HG02852 (cell line): ENCODE measurements around the gene LRRC3.

Experiments
- ATAC-seq: cut with Tn5 transposase; IDR thresholded peaks from one replicate; pipeline ENCODE4 v1.9.1; 2021; ENCODE audit warnings: mild to moderate bottlenecking, moderate library complexity; ENCODE audit not compliant: unreplicated experiment

Gene LRRC3

GRCh38 chr21:44423941-44424607, 31.2 kb upstream of the LRRC3 start:
- ATAC-seq, result no peak

- ATAC-seq, result no peak
Observed at GRCh38 chr21:44424608-44425306, 30.6 kb upstream of the LRRC3 start.

GRCh38 chr21:44425307-44425894, 29.9 kb upstream of the LRRC3 start:
- ATAC-seq, result no peak

- ATAC-seq, result no peak
Observed at GRCh38 chr21:44425895-44426662, 29.2 kb upstream of the LRRC3 start.

- ATAC-seq, result no peak
Observed at GRCh38 chr21:44426663-44427191, 28.6 kb upstream of the LRRC3 start.

GRCh38 chr21:44427241-44428120, 27.8 kb upstream of the LRRC3 start:
- ATAC-seq, result no peak

- no peak for ATAC-seq
Observed at GRCh38 chr21:44428281-44428960, 26.9 kb upstream of the LRRC3 start.

GRCh38 chr21:44429894-44430293, 25.4 kb upstream of the LRRC3 start:
- no peak for ATAC-seq

- no peak for ATAC-seq
Observed at GRCh38 chr21:44431300-44431699, 24.0 kb upstream of the LRRC3 start.

- no peak for ATAC-seq
Observed at GRCh38 chr21:44432841-44433790, 22.2 kb upstream of the LRRC3 start.

GRCh38 chr21:44433791-44434567, 21.3 kb upstream of the LRRC3 start:
- ATAC-seq, result no peak

- ATAC-seq, result no peak
Observed at GRCh38 chr21:44434568-44434925, 20.8 kb upstream of the LRRC3 start.

GRCh38 chr21:44434936-44435635, 20.2 kb upstream of the LRRC3 start:
- ATAC-seq, result no peak

GRCh38 chr21:44436111-44436611, 19.1 kb upstream of the LRRC3 start:
- no peak for ATAC-seq

- ATAC-seq, result no peak
Observed at GRCh38 chr21:44436958-44437357, 18.4 kb upstream of the LRRC3 start.

- ATAC-seq, result no peak
Observed at GRCh38 chr21:44437371-44437695, 18.0 kb upstream of the LRRC3 start.

GRCh38 chr21:44437696-44438431, 17.4 kb upstream of the LRRC3 start:
- no peak for ATAC-seq
